KMS-11 (cell line): ENCODE measurements around the gene GPR146.

Experiments
- H2AFZ ChIP-seq: fragments of 200-600 bp; sonication (generic); 2 replicates; pipeline ENCODE4 v1.6.1; 2016; ENCODE audit warnings: antibody characterized with exemption, mixed run types, low read depth
- H3K27ac ChIP-seq: fragments of 200-600 bp; sonication (generic); 2 replicates; pipeline ENCODE4 v1.6.1; 2016; ENCODE audit warnings: mild to moderate bottlenecking, mixed run types
- H3K27me3 ChIP-seq: fragments of 200-600 bp; sonication (generic); 2 replicates; pipeline ENCODE4 v1.6.1; 2017; ENCODE audit warnings: mild to moderate bottlenecking, low read depth, mixed run types, moderate library complexity; ENCODE audit not compliant: insufficient read depth
- H3K36me3 ChIP-seq: fragments of 200-600 bp; sonication (generic); 2 replicates; pipeline ENCODE4 v1.6.1; 2017; ENCODE audit warnings: mild to moderate bottlenecking, mixed run types; ENCODE audit not compliant: insufficient read depth
- H3K4me1 ChIP-seq: fragments of 200-600 bp; sonication (generic); 2 replicates; pipeline ENCODE4 v1.6.1; 2016; ENCODE audit warnings: mild to moderate bottlenecking, low read depth, mixed run types; ENCODE audit not compliant: poor library complexity, severe bottlenecking
- H3K4me2 ChIP-seq: fragments of 200-600 bp; sonication (generic); 2 replicates; pipeline ENCODE4 v1.7.0; 2016; ENCODE audit warnings: mild to moderate bottlenecking, mixed run types
- H3K4me3 ChIP-seq: fragments of 200-600 bp; sonication (generic); IDR thresholded peaks from 2 replicates; pipeline ENCODE4 v1.6.1; 2017; ENCODE audit warnings: low read depth, low read length, mixed read lengths; ENCODE audit not compliant: insufficient read depth
- H3K79me2 ChIP-seq: fragments of 200-600 bp; sonication (generic); 2 replicates; pipeline ENCODE4 v1.6.1; 2016; ENCODE audit warnings: low read depth, mixed run types; ENCODE audit not compliant: insufficient read depth
- H3K9ac ChIP-seq: fragments of 200-600 bp; sonication (generic); 2 replicates; pipeline ENCODE4 v1.6.1; 2016; ENCODE audit warnings: mild to moderate bottlenecking, mixed run types
- H4K20me1 ChIP-seq: fragments of 200-600 bp; sonication (generic); 2 replicates; pipeline ENCODE4 v1.6.1; 2016; ENCODE audit warnings: mild to moderate bottlenecking, mixed run types; ENCODE audit not compliant: insufficient read depth
- TF ChIP-seq, protein P1 (sequence below): fragments of 200-600 bp; sonication (generic); conservative IDR thresholded peaks from 2 replicates; pipeline ENCODE4 v1.6.1; 2017; ENCODE audit warnings: low read depth, mild to moderate bottlenecking, antibody characterized with exemption, low read length, moderate library complexity, mixed read lengths

Gene GPR146

DNA sequence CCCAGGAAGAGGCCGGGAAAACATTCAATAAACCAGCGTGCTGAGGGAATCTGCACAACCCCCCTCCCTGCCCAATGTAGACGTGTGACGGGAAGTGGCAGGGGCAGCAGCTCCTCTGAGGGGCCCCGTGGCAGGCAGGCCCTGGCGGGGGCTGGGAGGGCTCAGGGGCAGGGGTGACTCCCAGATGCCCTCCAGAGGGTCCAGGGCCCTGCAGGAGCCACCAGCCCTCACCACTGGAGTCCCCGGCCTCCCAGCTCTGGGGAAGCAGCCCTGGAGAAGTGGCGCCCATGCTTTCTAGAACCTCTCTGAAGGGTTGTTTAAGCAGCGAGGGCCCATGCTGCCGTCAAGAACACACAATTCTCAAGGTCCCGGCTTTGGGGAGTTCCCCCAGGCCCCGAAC is 35.2 kb downstream of the GPR146 start:
- no peak overlapping the region for H3K4me3 ChIP-seq
- TF ChIP-seq, protein P1, sequence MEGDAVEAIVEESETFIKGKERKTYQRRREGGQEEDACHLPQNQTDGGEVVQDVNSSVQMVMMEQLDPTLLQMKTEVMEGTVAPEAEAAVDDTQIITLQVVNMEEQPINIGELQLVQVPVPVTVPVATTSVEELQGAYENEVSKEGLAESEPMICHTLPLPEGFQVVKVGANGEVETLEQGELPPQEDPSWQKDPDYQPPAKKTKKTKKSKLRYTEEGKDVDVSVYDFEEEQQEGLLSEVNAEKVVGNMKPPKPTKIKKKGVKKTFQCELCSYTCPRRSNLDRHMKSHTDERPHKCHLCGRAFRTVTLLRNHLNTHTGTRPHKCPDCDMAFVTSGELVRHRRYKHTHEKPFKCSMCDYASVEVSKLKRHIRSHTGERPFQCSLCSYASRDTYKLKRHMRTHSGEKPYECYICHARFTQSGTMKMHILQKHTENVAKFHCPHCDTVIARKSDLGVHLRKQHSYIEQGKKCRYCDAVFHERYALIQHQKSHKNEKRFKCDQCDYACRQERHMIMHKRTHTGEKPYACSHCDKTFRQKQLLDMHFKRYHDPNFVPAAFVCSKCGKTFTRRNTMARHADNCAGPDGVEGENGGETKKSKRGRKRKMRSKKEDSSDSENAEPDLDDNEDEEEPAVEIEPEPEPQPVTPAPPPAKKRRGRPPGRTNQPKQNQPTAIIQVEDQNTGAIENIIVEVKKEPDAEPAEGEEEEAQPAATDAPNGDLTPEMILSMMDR: no peak
- no peak overlapping the region for H3K9ac ChIP-seq
- no peaks in the 10 kb centered on the region for H3K36me3 ChIP-seq
- no peaks in the 10 kb centered on the region for H4K20me1 ChIP-seq
- no peaks in the 10 kb centered on the region for H3K27me3 ChIP-seq
- H3K79me2 ChIP-seq: no peaks in the 10 kb centered on the region
- H3K27ac ChIP-seq: no peak overlapping the region
- H3K4me2 ChIP-seq: no peak overlapping the region
- H2AFZ ChIP-seq: no peak overlapping the region
- no peaks in the 10 kb centered on the region for H3K4me1 ChIP-seq

DNA sequence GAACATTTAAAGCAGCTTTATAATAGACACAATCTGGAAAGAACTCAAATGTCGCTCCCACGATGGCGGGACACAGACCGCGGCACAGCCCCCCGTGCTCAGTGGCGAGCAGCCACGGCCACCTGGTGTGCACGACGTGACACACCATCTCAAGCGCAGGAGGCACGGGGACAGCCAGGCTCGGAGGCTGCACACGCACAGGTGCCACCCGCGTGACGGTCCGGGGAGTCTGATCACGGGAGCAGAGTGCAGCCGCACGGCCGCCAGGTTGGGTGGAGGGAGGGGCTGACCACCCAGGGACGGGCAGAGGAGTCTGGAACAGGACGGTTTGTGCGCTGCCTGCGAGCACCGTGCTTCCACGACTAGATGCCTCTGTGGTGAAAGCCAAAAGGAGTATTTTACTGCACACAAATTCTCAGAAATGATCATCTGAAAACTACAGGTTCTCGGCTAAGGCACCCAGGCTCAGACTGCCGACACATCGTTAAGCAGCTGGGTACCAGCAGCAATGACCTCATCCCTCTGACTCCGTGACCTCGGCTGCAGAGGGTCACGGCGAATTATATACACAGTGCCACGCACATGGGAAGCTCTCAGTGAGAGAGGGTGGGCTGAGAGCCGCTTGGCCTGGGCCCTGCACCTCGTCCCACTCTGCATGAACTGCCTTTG is 36.0 kb downstream of the GPR146 start:
- Histone ChIP-seq H3K4me1 (no peaks in the 10 kb centered on the region), H3K27me3 (no peaks in the 10 kb centered on the region), H3K4me3 (no peak overlapping the region), H4K20me1 (no peaks in the 10 kb centered on the region), H3K27ac (no peak overlapping the region), H3K79me2 (no peaks in the 10 kb centered on the region), H3K4me2 (no peak overlapping the region), H2AFZ (no peak overlapping the region), H3K9ac (no peak overlapping the region), H3K36me3 (no peaks in the 10 kb centered on the region)
- TF ChIP-seq, protein P1: no peak

DNA sequence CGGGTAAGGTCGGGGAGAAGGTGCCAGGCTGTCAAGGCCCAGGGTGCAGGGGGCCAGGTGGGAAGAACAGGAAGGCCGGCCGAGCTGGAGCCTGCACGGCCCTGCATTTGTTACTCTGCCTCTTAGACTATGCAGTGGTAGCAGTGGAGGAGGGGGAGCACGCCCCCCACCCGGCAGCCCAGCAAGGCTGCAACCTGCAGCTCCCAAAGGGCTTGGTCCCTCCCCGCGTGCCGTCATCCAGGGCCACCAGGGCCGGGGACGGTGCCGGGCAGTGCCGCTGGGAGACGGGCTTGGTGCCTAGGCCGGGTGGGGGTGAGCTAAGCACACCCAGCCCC is 36.5 kb downstream of the GPR146 start:
- Histone ChIP-seq H3K4me1 (no peaks in the 10 kb centered on the region), H3K4me3 (no peak overlapping the region), H3K27ac (no peak overlapping the region), H3K9ac (no peak overlapping the region), H2AFZ (no peak overlapping the region), H3K27me3 (no peaks in the 10 kb centered on the region), H3K36me3 (no peaks in the 10 kb centered on the region), H3K79me2 (no peaks in the 10 kb centered on the region), H4K20me1 (no peaks in the 10 kb centered on the region), H3K4me2 (no peak overlapping the region)
- TF ChIP-seq, protein P1: no peak

DNA sequence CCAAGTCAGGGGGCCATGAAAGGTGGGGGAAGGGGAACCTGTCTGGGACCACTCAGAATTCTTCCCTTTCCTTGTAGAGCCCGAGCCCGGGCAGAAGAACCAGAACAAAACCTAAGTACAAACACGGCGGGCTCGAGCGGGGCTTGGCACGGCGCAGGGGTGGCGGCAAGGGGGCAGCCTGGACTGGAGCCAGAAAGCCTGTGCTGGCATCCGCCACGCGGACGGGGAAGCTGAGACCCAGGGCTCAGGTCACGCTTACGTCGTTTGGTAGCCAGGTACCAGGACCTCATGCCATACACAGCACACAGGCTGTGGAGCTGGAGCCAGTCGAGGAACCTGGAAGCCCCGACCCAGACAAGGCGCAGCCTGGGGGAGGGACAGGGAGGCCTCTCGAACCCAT is 37.0 kb downstream of the GPR146 start:
- Histone ChIP-seq H2AFZ (no peak overlapping the region), H4K20me1 (no peaks in the 10 kb centered on the region), H3K36me3 (no peaks in the 10 kb centered on the region), H3K4me1 (no peaks in the 10 kb centered on the region), H3K27ac (no peak overlapping the region), H3K4me3 (no peak overlapping the region), H3K9ac (no peak overlapping the region), H3K79me2 (no peaks in the 10 kb centered on the region), H3K4me2 (no peak overlapping the region), H3K27me3 (no peaks in the 10 kb centered on the region)
- TF ChIP-seq, protein P1: no peak
